HG02852 (cell line): ENCODE data around the gene MARVELD2.

ENCODE experiments used
- ATAC-seq: cut with Tn5 transposase; IDR thresholded peaks from one replicate; pipeline ENCODE4 v1.9.1; 2021; ENCODE audit warnings: mild to moderate bottlenecking, moderate library complexity; ENCODE audit not compliant: unreplicated experiment

MARVELD2 gene

GRCh38 chr5:69491838-69492390 lies 77.0 kb downstream of the MARVELD2 start:
- no peak for ATAC-seq

- peak; percentile 67 for ATAC-seq
Observed at GRCh38 chr5:69492391-69492922, 77.5 kb downstream of the MARVELD2 start, which contains the start of gene OCLN. TSS of gene OCLN (plus strand) at chr5:69492790. CDS start at chr5:69504245, 11,455 bp downstream.

GRCh38 chr5:69492923-69493395 lies 78.0 kb downstream of the MARVELD2 start:
- ATAC-seq = peak; percentile 42

- peak; percentile 42 for ATAC-seq
Observed at GRCh38 chr5:69493396-69494133, 78.6 kb downstream of the MARVELD2 start.
